HL-60 (cell line): Measurements from ENCODE around the gene TXNDC17.

ENCODE experiments used
- CTCF ChIP-seq: IDR thresholded peaks from one replicate; pipeline ENCODE4 v1.5.1; 2011; ENCODE audit warnings: low read length, control low read depth, inconsistent platforms; ENCODE audit not compliant: insufficient read depth
- GABPA ChIP-seq: IDR thresholded peaks from 2 replicates; pipeline ENCODE4 v1.6.1; 2012; ENCODE audit warnings: low read depth
- POLR2AphosphoS5 ChIP-seq: IDR thresholded peaks from 2 replicates; pipeline ENCODE4 v1.6.1; 2012; ENCODE audit warnings: low read depth
- REST ChIP-seq: IDR thresholded peaks from 2 replicates; pipeline ENCODE4 v1.6.1; 2012; ENCODE audit warnings: low read depth; ENCODE audit not compliant: insufficient replicate concordance
- SPI1 ChIP-seq: IDR thresholded peaks from 2 replicates; pipeline ENCODE4 v1.6.1; 2012; ENCODE audit warnings: low read depth, mild to moderate bottlenecking, borderline replicate concordance

- TF ChIP-seq CTCF (no peak), REST (no peak), POLR2AphosphoS5 (no peak), GABPA (no peak), SPI1 (no peak)
These were observed 2.6 kb upstream of the TXNDC17 start for GRCh38 chr17:6638046-6638908.
